OCI-M2 (cell line): Measurements from ENCODE around the gene TRAF4.

ENCODE experiments used
- DNase-seq: peaks from one replicate; lab custom pipeline; 2025; ENCODE audit not compliant: unreplicated experiment; lab: John Stamatoyannopoulos, UW

The TRAF4 gene

DNA sequence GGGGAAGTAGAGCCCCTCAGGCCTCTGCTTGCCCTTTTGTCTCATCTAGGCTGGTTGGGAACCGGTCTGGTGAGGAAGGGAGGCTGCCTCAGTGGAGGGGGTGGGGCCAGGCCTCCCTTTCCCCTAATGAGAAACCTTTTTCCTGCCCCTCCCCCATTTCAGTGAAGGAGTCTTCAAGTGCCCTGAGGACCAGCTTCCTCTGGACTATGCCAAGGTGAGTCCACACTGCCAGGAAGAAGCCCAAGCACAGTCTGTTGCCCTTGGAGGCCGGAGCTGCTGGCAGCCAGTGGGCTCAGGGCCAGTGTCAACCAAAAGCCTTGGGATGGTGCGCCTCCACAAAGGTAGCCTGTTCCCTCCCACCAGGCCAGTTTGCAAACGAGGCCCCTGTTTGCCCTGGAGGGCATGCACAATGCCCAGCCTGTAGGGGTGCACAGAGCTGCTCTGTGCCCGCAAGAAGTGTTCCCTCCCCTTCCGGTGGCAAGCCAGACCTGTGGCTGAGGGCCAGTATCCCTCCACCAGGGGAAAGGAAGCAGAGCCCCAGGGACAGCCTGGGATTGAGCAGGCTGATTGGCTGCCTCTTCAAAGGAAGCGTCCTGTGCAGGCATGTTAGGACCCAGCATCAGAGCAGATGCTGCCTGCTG lies 3.4 kb downstream of the TRAF4 start:
- no peak for DNase-seq

DNA sequence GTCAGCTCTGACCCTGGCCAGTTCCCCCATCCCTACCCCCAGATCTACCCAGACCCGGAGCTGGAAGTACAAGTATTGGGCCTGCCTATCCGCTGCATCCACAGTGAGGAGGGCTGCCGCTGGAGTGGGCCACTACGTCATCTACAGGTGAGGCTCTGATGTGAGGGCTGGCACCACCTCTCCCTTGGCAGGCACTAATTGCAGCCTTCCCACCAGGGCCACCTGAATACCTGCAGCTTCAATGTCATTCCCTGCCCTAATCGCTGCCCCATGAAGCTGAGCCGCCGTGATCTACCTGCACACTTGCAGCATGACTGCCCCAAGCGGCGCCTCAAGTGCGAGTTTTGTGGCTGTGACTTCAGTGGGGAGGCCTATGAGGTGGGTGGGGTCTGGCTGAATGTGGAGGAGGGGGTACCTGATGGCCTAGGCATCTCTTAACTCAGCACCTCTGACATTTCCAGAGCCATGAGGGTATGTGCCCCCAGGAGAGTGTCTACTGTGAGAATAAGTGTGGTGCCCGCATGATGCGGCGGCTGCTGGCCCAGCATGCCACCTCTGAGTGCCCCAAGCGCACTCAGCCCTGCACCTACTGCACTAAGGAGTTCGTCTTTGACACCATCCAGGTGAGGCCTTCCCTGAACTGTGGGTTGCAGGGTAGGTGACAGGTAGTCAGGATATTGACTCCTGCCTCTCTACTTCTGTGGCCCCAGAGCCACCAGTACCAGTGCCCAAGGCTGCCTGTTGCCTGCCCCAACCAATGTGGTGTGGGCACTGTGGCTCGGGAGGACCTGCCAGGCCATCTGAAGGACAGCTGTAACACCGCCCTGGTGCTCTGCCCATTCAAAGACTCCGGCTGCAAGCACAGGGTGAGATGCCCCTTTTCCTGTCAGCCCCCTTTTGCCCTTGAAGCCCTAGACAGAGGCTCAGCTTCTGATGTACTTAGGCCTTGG lies 4.3 kb downstream of the TRAF4 start:
- DNase-seq = no peak

DNA sequence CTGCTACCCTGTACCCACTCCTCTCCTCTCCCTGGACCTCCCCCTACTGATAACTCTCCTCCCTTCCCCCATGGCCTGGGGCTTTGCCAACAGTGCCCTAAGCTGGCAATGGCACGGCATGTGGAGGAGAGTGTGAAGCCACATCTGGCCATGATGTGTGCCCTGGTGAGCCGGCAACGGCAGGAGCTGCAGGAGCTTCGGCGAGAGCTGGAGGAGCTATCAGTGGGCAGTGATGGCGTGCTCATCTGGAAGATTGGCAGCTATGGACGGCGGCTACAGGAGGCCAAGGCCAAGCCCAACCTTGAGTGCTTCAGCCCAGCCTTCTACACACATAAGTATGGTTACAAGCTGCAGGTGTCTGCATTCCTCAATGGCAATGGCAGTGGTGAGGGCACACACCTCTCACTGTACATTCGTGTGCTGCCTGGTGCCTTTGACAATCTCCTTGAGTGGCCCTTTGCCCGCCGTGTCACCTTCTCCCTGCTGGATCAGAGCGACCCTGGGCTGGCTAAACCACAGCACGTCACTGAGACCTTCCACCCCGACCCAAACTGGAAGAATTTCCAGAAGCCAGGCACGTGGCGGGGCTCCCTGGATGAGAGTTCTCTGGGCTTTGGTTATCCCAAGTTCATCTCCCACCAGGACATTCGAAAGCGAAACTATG lies 5.2 kb downstream of the TRAF4 start:
- DNase-seq = no peak

DNA sequence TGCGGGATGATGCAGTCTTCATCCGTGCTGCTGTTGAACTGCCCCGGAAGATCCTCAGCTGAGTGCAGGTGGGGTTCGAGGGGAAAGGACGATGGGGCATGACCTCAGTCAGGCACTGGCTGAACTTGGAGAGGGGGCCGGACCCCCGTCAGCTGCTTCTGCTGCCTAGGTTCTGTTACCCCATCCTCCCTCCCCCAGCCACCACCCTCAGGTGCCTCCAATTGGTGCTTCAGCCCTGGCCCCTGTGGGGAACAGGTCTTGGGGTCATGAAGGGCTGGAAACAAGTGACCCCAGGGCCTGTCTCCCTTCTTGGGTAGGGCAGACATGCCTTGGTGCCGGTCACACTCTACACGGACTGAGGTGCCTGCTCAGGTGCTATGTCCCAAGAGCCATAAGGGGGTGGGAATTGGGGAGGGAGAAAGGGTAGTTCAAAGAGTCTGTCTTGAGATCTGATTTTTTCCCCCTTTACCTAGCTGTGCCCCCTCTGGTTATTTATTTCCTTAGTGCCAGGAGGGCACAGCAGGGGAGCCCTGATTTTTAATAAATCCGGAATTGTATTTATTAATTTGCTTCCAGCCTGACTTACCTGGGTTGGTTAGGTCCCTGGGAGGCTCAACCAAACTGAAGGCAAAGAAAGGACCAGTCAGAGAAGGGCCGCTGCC lies 5.8 kb downstream of the TRAF4 start:
- no peak for DNase-seq

DNA sequence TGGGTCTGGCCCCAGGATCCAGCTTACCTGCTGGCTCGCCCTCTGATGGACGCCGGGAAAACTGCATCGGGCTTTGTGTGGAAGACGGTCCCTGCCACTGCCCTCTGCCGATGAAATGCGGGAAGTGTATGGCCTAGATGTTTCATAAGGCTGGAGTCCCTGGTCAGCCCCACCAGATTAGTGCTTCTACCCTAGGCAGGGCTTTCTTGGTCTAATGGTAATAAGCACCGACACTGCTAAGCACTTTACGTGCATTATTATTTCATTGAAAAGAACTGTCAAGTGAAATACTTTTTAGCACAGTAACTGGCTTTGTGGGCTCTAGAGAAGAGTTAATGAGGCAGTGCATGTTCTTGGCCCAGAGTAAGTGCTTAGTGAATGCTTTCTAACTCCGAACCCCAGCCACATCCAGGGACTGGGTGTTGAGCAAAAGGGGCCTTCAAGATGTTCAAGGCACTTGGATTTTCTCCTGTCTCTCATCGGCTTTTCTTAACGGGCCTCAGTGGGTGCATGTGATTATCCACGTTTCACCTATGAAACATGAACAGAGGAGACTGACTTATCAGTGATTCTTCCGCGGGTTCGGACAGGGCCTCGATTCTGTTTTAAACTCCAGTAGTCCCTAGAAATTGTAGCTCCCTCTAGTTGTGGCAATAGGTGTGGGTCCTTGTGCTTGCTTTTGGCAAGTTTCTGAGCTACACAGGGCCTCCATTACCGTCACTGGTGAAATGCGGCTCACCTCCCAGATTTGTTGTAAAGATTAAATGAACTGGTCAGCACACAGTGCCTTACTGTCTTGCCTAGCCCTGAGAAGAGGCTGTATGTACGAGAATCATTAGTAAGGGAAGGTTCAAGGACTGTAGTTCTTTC lies 6.6 kb downstream of the TRAF4 start:
- peak; percentile 54 for DNase-seq

DNA sequence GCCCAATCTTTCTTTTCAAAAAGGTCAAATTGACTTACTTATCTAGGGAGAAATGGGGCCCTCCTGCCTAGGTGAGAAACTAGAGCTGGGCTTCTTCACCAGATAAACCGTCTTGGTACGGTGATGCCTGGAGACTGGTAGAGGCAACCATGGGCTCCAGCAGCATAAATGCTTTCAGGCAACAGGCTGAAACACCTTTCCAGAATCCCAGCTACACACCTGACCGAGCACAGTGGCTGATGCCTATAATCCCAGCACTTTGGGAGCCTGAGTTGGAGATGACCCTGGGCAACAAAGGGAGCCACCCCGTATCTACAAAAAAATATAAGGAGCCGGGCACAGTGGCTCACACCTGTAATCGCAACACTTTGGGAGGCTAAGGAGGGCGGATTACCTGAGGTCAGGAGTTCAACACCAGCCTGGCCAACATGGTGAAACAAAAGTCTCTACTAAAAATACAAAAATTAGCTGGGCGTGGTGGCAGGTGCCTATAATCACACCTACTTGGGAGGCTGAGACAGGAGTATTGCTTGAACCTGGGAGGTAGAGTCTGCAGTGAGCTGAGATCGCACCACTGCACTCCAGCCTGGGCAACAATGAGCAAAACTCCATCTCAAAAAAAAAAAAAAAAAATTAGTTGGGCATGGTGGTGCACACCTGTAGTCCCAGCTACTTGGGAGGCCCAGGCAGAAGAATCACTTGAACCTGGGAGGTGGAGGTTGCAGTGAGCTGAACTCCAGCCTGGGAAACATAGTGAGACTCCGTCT lies 8.0 kb downstream of the TRAF4 start:
- DNase-seq = no peak

DNA sequence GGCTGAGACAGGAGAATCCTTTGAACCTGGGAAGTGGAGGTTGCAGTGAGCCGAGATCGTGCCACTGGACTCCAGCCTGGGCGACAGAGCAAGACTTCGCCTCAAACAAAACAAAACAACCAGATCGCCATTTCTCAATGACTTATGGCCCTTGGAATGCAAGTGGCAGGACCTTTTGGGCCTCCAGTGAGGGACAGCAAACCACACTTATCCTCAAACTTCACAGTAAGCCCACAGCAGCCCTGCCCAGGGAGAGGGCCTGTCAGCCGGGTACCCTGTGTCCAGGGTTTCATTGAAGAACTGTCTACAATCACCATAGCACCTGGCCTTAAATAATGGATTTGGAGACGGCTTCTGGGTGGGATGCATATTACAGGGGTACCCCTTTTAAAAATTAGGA lies 11.7 kb downstream of the TRAF4 start:
- no peak for DNase-seq

DNA sequence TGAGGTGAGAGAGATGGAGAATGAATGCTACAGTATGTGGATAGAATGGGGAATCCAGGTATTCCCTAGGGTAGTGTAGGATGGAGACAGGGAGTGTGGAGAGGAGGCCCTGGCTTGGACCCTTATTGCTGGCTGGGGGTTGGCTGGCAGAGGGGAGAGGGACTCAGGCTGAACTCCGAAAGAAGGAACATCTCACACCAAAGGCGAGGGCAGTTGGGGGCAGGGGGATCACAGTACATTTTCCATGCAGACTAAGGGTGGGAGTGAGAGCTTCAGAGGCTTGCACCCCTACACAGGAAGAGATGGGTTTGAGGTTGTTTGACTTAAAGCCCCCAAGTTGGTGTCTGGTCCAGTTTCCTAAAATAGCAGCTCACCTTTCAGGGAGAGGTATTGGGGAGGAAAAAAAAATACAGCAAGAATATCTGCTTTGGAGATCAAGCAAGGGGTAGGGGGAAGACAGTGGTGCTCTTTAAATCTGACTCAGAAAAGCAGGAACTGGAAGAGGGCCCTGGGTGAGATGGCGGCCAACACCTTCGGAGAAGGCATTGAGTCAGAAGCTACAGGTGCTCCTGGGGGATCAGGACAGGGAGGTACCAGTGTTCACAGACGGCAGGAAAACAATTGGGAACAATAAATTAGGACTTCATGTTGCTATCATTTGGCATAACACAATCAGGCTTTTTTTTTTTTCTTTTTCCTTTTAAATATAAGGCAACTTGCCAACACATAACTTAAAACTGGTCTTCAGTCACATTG lies 12.4 kb downstream of the TRAF4 start:
- no peak for DNase-seq

DNA sequence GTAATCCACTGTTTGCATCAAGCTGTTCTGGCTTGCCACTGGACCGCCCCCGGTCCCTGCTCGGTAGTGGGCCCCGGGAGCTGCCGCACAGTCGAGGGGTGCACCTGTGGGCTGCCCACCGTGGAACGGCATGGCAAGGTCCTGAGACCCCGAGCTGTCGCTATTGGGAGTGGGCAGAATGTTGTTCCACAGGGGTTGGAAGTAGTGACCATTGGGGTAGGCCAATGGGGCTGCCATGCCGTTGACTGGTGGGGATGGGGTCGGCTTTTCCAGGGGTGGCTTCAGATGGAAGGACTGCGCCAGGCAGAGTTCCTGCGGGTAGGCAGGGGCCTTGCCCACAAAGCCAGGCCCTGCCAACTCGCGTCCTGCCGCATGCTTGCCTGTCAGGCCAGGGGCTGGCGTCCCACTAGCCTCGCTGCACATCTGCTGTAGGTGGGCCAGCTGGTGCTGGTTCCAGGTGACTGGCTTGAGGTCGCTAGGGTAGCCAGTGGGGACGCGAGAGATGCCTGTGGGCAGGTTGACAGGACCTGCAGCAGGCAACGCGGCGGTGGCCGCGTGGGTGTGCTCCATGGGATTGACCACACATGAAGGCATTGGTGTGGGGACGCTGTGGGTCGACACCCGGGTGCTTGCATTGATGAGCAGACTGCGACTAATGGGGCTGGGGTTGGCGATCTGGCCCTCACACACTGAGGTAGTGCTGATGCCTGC lies 14.8 kb downstream of the TRAF4 start:
- no peak for DNase-seq

DNA sequence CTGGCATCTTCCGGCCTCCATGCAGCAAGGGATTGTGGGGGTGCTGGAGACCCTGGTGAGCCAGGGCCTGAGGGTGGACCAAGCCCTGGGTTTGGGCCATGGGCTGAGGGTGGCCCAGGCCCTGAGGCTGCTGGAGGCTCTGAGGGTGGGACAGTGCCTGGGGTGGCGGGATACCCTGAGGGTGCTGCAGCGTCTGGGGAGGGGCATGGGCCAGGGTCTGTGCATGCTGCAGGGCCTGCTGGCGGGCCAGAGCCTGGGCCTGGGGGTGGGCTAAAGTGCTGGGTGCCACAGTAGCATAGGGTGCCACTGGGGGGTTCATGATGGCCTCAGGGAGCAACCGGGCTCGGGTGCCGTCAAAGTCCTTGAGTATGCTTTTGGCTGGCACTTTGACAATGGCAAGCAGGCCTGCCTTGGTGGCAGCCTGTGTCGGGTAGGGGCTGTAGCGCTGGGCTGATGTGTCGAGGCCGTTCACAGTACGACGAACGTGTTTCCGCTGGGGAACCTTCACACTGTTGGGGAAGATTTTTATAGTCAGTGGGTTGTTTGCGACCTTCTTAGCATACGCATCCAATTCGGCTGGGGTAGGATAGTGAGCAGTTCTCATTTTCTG lies 15.6 kb downstream of the TRAF4 start:
- no peak for DNase-seq

DNA sequence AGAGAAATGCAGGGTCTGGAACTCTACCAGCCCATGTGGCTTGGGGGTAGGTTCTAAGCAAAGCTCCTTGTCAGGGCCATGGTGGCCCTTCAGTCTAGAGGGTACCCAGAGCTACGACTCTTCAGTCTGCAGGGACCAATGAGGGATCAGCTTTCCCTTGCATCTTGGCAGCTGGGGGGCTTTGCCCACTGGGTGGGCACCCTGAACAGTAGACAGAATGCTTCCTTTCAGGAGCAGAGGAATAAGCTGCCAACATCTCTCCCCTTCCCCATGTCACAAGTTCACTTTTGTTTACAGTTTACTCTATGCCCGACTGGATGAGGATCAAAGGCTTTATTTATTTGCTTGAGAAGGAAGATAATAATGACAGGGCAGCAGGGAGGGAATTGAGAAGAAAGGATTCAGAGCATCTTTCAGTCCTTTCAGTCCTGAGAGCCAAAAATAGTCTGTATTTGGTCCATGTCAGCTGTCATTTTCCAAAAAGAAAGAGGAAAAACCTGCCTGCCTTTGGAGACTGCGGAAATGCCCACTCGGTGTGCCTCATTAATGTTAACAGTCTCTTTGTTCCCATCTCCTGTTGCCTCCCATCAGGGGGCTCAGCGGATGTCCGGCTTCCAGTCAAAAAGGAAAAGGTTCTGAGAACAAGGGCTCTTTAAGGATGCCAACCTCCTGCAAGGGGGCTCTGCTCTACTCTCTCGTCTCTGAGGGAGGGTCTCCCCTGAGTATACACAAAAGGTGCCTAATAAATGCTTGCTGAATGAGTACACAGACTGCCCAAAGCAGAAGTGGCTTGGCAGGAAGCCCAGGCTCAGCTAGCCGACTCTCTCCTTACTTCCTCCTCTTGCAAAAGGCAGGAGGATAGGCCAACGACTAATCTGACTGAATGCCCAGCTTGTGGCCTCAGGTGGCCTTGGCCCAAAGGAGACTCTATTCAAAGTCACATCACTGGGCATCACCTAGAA lies 17.1 kb downstream of the TRAF4 start:
- DNase-seq = no peak

DNA sequence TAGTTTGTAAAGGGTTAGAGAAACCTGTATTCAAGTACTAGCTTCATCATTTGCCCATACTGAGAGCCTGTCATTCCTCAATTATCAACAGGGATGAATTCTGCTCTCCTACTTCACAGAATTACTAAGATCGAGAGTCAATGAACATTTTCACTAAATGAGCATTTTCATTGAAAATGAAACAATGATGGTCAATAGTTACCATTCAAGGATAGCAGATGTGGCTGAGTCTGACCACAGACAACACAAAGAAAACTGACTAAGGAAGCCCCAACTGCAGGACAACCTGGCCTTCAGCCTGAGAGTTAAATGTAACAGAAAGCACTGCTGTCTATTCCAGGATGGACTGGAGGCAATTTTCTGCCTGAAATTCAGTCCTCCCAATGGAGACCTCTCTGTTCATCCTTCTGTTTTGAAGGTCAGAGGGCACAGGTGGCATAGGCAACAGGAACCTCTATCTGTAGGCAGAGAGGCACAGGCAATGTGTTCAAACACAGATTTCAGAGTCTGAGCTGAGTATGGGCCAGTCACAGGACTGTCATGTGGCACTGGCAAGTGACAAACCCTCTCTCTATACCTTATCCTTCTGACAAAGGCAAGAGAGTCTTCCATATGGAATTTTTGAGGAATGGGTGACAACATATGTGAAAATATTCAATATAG lies 19.5 kb downstream of the TRAF4 start:
- no peak for DNase-seq

DNA sequence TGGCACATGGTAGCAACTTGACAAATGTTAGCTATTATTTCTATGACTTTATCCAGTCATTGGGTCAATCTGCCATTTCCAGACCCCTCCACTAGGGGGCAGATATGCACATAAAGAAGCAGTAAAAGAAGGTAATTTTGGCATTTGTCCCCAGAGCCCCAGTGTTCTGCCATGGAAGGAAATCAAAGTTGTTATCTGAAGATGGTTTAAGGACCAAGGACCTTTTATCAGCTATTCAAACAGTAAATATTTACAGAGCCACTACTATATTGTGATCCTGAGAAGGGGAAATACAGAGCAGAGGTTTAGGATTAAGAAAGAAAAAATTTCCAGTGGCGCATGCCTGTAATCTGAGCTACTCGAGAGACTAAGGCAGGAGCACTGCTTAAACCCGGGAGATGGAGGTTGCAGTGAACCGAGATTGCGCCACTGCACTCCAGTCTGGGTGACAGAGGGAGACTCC lies 20.0 kb downstream of the TRAF4 start:
- no peak for DNase-seq

DNA sequence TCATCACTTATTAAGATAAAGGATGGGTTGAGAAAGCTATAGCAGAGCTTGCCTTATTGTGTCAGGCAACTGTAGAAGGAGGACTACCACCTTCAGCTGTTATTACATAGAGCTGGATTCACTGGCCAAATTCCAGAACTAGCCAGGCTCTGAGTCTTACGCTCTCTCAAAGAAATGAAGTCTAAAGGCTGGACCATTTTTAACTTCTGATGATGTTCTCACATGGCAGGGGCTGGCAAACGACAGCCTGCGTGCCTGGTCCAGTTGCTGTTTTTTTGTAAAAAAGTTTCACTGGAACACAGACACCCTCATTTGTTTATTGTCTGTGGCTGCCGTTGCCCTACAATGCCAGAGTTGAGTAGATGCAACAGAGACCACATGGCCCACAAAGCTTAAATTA lies 21.2 kb downstream of the TRAF4 start:
- DNase-seq = no peak

DNA sequence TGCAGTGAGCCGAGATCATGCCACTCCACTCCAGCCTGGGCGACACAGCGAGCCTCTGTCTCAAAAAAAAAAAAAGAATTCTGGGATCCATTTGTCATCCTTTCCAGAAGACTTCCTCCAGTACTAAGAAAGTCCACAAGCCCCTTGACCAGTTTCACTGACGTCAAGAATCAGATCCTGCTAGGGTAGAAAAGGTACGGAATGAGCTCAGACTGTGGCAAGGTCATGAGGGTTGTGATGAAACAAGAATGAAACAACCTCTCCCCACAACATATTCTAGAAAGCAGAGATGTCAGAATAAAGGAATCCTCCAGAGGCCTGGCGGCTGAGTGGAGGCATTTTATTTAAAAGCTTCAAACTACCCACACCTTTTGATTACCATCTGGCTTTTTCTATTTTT lies 29.9 kb downstream of the TRAF4 start:
- DNase-seq = no peak

DNA sequence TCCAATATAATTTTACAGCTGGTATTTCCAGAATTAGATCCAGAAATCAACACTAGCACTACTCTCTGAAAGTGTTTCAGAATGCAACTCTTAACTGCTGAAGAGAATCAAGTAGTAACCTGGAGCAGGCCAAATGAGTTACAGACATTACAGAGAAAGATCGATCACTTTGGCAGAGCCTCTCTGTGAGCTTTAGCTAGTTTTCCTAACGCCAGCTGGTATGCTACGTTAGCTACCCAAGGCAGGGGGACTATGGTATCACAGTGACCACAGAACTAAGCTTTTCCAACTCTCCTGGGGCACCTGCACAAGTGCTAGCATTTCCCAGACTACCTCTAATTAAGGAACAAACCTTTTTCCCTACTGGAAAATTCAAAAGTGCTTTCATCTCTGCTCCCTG lies 30.4 kb downstream of the TRAF4 start:
- no peak for DNase-seq
